MCF 10A (cell line): ENCODE data around the gene SPACDR. TPM values are rescaled to one million over a fixed set of nuclear protein-coding genes. Genes with fewer than 3 reads are reported as not detected.
A peak's percentile ranks its signal among the peaks of the same experiment; 100 is the strongest.

Experiments used
- BruUV-seq: library from RNA; stranded (reverse); fragments of 400-500 nt; replicated peaks from 2 replicates; lab custom pipeline; 2021; lab: Mats Ljungman, UMichigan
- CTCF ChIA-PET: fragments of 300-600 bp; sonication (Branson Sonifier 250); formaldehyde crosslinking; extraction: SDS; loops from one replicate; lab custom pipeline; 2021; ENCODE audit warnings: antibody characterized with exemption, inconsistent platforms; lab: Yijun Ruan, JAX
- POLR2A ChIA-PET: fragments of 300-600, 350-650 bp; sonication (Branson Sonifier 250); formaldehyde crosslinking; extraction: SDS; loops from one replicate; lab custom pipeline; 2020; ENCODE audit warnings: antibody characterized with exemption, inconsistent platforms; lab: Yijun Ruan, JAX
- DNase-seq: peaks from one replicate; pipeline ENCODE4 v3.0.0-alpha.2; 2018; ENCODE audit not compliant: unreplicated experiment
- H3K27ac Mint-ChIP-seq: one replicate; pipeline ENCODE4 v1.8.0; 2022; ENCODE audit warnings: mild to moderate bottlenecking, low read depth, mixed read lengths; ENCODE audit not compliant: unreplicated experiment
- H3K27me3 Mint-ChIP-seq: one replicate; pipeline ENCODE4 v1.8.0; 2022; ENCODE audit warnings: mixed read lengths; ENCODE audit not compliant: insufficient read depth, unreplicated experiment
- H3K36me3 Mint-ChIP-seq: one replicate; pipeline ENCODE4 v1.8.0; 2022; ENCODE audit warnings: mild to moderate bottlenecking, moderate library complexity, mixed read lengths; ENCODE audit not compliant: insufficient read depth, unreplicated experiment
- H3K4me1 Mint-ChIP-seq: one replicate; pipeline ENCODE4 v1.8.0; 2022; ENCODE audit warnings: mixed read lengths; ENCODE audit not compliant: insufficient read depth, unreplicated experiment
- H3K4me3 Mint-ChIP-seq: one replicate; pipeline ENCODE4 v1.8.0; 2022; ENCODE audit warnings: mild to moderate bottlenecking, moderate library complexity, mixed read lengths; ENCODE audit not compliant: unreplicated experiment
- H3K9me3 Mint-ChIP-seq: one replicate; pipeline ENCODE4 v1.8.0; 2022; ENCODE audit warnings: mixed read lengths; ENCODE audit not compliant: unreplicated experiment
- intact Hi-C: fragments of 100-400 bp; cut with micrococcal nuclease; formaldehyde crosslinking; loops from 2 replicates; pipeline ENCODE4 v1.14.1; 2022
- total RNA-seq: library from RNA; stranded (reverse); gene quantifications from 2 replicates; pipeline ENCODE4 v1.2.3, GENCODE V29; 2022
- TF ChIP-seq, protein P1 (sequence below): fragments of 200-600 bp; IDR thresholded peaks from one replicate; pipeline ENCODE4 v1.8.0; 2022; ENCODE audit warnings: antibody characterized with exemption, mild to moderate bottlenecking; ENCODE audit not compliant: unreplicated experiment

Gene SPACDR
- total RNA-seq, 1 experiment from 2014 or later = 0.49 TPM

DNA sequence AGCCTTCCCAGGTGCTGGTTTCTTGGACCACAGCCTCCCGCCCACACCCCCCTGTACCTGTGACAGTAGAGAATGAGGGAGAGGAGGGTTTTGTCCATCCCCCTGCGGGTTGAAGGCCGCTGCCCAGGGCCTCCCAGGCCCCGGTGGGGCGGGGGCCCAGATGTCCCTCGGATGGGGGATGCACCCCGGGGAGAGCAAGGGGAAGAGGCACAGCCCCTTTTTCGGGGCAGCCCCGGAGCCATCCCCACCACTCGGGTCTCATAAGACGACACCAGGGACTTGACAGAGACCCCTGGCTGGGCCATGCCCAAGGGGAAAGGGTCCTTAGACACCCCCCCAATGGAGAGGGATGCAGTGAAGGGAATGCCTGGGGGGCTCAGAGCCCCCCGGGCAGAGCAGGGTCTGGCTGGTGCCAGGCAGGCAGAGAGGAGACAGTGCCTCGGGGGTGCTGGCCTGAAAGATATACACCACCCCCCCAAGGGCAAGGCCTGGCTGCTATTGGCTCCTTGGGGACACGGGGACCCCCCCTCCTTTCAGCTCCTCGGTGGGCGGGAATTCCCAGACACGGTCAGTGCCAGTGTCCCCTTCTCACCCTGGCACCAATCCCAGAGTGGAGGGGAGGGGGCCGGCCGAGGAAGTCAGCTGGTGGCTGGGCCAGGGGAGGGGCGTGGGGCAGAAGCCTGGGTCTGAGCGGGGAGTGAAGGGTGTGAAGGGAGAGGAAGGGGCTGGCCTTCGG, 3.7 kb upstream of the SPACDR start:
- Mint-ChIP-seq H3K4me3 (no peak overlapping the region), H3K4me1 (no peaks in the 10 kb centered on the region), H3K27me3 (no peaks in the 10 kb centered on the region), H3K9me3 (no peaks in the 10 kb centered on the region), H3K27ac (no peak overlapping the region), H3K36me3 (no peaks in the 10 kb centered on the region)
- ChIA-PET CTCF (interaction anchor here (2.6 to 4.2 kb wide), 2 partner anchors 91 to 97 kb away, joined by 27 to 95 read pairs; no protein-coding TSS in a partner anchor), POLR2A (no interaction called here)
- DNase-seq = no peak
- BruUV-seq = no TSS peak
- intact Hi-C loops = loop anchor here (5.0 kb wide), 1 partner anchor 224 kb away; the partner anchor contains the start of gene GIGYF1
- TF ChIP-seq, protein P1, sequence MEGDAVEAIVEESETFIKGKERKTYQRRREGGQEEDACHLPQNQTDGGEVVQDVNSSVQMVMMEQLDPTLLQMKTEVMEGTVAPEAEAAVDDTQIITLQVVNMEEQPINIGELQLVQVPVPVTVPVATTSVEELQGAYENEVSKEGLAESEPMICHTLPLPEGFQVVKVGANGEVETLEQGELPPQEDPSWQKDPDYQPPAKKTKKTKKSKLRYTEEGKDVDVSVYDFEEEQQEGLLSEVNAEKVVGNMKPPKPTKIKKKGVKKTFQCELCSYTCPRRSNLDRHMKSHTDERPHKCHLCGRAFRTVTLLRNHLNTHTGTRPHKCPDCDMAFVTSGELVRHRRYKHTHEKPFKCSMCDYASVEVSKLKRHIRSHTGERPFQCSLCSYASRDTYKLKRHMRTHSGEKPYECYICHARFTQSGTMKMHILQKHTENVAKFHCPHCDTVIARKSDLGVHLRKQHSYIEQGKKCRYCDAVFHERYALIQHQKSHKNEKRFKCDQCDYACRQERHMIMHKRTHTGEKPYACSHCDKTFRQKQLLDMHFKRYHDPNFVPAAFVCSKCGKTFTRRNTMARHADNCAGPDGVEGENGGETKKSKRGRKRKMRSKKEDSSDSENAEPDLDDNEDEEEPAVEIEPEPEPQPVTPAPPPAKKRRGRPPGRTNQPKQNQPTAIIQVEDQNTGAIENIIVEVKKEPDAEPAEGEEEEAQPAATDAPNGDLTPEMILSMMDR = no peak

DNA sequence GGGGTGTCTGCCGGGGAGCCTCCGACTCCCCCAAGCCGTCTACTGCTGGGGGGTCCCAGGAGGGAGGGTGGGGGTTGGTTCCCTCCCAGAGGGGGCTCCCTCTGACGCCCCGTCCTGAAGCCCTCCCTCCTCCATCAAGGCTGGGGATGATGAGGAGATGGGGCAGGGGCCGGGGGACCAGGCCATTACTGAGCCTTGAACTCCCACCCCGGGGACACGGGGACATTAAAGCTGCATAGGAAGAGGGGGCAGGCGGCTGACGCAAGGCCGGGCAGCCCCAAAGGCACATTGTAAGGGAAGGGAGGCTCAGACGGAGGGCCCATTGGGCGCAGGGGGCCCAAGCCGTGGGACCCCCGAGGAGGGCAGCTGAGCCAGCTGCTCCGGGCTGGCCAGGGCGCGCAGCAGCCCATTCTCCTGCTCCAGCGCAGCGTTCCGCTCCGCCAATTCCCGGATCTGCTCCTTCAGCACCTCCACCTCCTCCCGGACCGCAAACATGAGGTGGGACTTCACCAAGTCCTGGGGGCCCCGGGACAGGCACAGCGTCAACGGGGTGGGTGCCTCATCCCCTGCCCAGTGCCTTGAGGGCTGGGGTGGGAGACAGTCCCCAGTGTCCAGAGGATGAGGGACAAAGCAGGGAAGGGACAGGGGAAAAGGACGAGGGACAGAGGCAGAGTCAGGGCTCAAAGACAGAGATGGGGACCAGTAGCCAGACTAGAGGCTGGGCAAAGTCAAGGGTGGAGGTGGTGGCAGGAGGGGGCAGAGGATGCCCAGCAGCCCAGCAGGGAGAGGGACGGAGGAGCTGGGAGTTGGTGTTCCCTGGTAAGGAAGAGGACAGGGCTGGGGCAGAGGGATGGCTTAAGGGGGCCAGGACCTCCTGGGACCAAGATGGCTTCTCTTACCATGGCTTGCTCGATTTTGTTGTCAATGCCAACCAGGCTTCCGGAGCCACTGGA, 2.9 kb upstream of the SPACDR start:
- Mint-ChIP-seq H3K27ac (no peak overlapping the region), H3K4me3 (no peak overlapping the region), H3K27me3 (no peaks in the 10 kb centered on the region), H3K36me3 (no peaks in the 10 kb centered on the region), H3K4me1 (no peaks in the 10 kb centered on the region), H3K9me3 (no peaks in the 10 kb centered on the region)
- POLR2A ChIA-PET = no interaction called here
- BruUV-seq = no TSS peak
- DNase-seq = no peak
- intact Hi-C loops = loop anchor here (5.0 kb wide), 1 partner anchor 225 kb away; the partner anchor contains the start of gene GIGYF1
- TF ChIP-seq, protein P1 = no peak
- CTCF ChIA-PET = interaction anchor here (4.2 kb wide), 1 partner anchor 91 kb away, joined by 95 read pairs; no protein-coding TSS in a partner anchor

GRCh38 chr7:100465702-100466311, 1.7 kb upstream of the SPACDR start:
- no peaks in the 10 kb centered on the region for H3K9me3 Mint-ChIP-seq
- no peaks in the 10 kb centered on the region for H3K4me1 Mint-ChIP-seq
- H3K4me3 Mint-ChIP-seq = no peak overlapping the region
- BruUV-seq = no TSS peak
- no peaks in the 10 kb centered on the region for H3K27me3 Mint-ChIP-seq
- H3K36me3 Mint-ChIP-seq = peaks cover 5% of the 10 kb centered on the region
- intact Hi-C loops = loop anchor here (5.0 kb wide), 1 partner anchor 226 kb away; the partner anchor contains the start of gene GIGYF1
- ChIA-PET POLR2A (interaction anchor here (0.6 to 1.5 kb wide), 5 partner anchors 12 to 851 kb away, joined by 3 to 6 read pairs (median 3); partner anchors contain the start of genes FBXO24 and LRCH4), CTCF (interaction anchor here (0.6 to 2.8 kb wide), 12 partner anchors 9 to 225 kb away, joined by 3 to 17 read pairs (median 4); partner anchors contain the start of gene FBXO24)
- peak; percentile 82 for DNase-seq
- TF ChIP-seq, protein P1 = peak; percentile 46
- H3K27ac Mint-ChIP-seq = peak overlapping the region; percentile 76
